ENCODE measurements around the gene TBX1. TPM values are rescaled to one million over a fixed set of nuclear protein-coding genes. Genes with fewer than 3 reads are reported as not detected.

The TBX1 gene
- 1.5 to 6.0 TPM (median 4.3 TPM) in 5 replicates for total RNA-seq (2022; extraction: Qiagen RNA extraction; ENCODE audit: low read depth)

GRCh38 chr22:19760058-19760950, at the start of gene TBX1:
Gene TBX1 (plus strand): TSS chr22:19760778. CDS start chr22:19760844, 66 bp downstream.

GRCh38 chr22:19714312-19715187, 46.0 kb upstream of the TBX1 start, which contains the start of gene SEPTIN5:
Gene SEPTIN5 (plus strand): TSS chr22:19714503. CDS start chr22:19714589, 86 bp downstream.

GRCh38 chr22:19723232-19723982, 37.2 kb upstream of the TBX1 start, which contains the start of gene GP1BB:
Gene GP1BB (plus strand): TSS chr22:19723539. CDS start chr22:19723570, 31 bp downstream.

Other genes starting within 250 kb of the TBX1 start
- not detected in 5 replicates for gene CLDN5, start 236.4 kb upstream of the TBX1 start, total RNA-seq (2022; extraction: Qiagen RNA extraction; ENCODE audit: low read depth)
- gene SEPTIN5, start 46.3 kb upstream of the TBX1 start, total RNA-seq (2022; extraction: Qiagen RNA extraction; ENCODE audit: low read depth), result 6.9 to 10.4 TPM (median 8.8 TPM) in 5 replicates
- 0.47 to 2.0 TPM (median 1.5 TPM) in 5 replicates for gene GP1BB, start 37.2 kb upstream of the TBX1 start, total RNA-seq (2022; extraction: Qiagen RNA extraction; ENCODE audit: low read depth)
- gene GNB1L, start 94.1 kb downstream of the TBX1 start, total RNA-seq (2022; extraction: Qiagen RNA extraction; ENCODE audit: low read depth), result 8.0 to 22.0 TPM (median 18.4 TPM) in 5 replicates
- 4.9 to 9.9 TPM (median 7.3 TPM) in 5 replicates for gene RTL10, start 94.1 kb downstream of the TBX1 start, total RNA-seq (2022; extraction: Qiagen RNA extraction; ENCODE audit: low read depth)
- 96.6 to 166 TPM (median 152 TPM) in 5 replicates for gene COMT, start 181.0 kb downstream of the TBX1 start, total RNA-seq (2022; extraction: Qiagen RNA extraction; ENCODE audit: low read depth)
- 24.8 to 41.3 TPM (median 38.8 TPM) in 5 replicates for gene TXNRD2, start 181.0 kb downstream of the TBX1 start, total RNA-seq (2022; extraction: Qiagen RNA extraction; ENCODE audit: low read depth)

All from A549 treated with ZK216348 at 1 μM for 4 hours (cell line).